Lower leg skin (tissue), 3 donors: ENCODE data around the gene RPL38.

Experiments
- CTCF ChIP-seq, 3 donors: fragments of 450-650 bp; IDR thresholded peaks; one replicate each; pipeline ENCODE4 v1.5.1; 2016; ENCODE audit warnings: antibody characterized with exemption in 3 of 3, mild to moderate bottlenecking in 3 of 3, moderate library complexity in 2 of 3
- POLR2A ChIP-seq, 2 donors: fragments of 450-650 bp; IDR thresholded peaks; one replicate each; pipeline ENCODE4 v1.6.1; 2016 to 2017; ENCODE audit warnings: antibody characterized with exemption in 2 of 2, mild to moderate bottlenecking in 1 of 2, moderate library complexity in 1 of 2

- no peak for TF ChIP-seq CTCF (IDR thresholded peaks at IDR 0.05)
- TF ChIP-seq POLR2A (IDR thresholded peaks at IDR 0.05) = no peak
Measured at GRCh38 chr17:74214484-74215341, 11.2 kb downstream of the RPL38 start.
